Neural cell (in vitro differentiated cells): ENCODE data around the gene FAM168A. TPM values are rescaled to one million over a fixed set of nuclear protein-coding genes. Genes with fewer than 3 reads are reported as not detected.

Source experiments
- H2AFZ ChIP-seq: fragments of 200-600, 300-800 bp; sonication (generic), shearing (Covaris generic); 2 replicates; pipeline ENCODE4 v1.6.0; 2014; ENCODE audit warnings: low read depth, mild to moderate bottlenecking, antibody characterized with exemption, low read length, moderate library complexity
- H3F3A ChIP-seq: fragments of 200-600 bp; shearing (Covaris generic); 2 replicates; pipeline ENCODE4 v1.6.1; 2016; ENCODE audit warnings: mild to moderate bottlenecking, moderate library complexity, mixed read lengths, antibody characterized with exemption, low read length; ENCODE audit not compliant: insufficient read depth, poor library complexity, severe bottlenecking
- H3K27ac ChIP-seq: fragments of 200-600, 300-800 bp; sonication (generic), shearing (Covaris generic); 2 replicates; pipeline ENCODE4 v1.5.1; 2014; ENCODE audit warnings: mild to moderate bottlenecking, low read length, moderate library complexity
- H3K27me3 ChIP-seq: fragments of 300-800, 200-600 bp; sonication (generic), shearing (Covaris generic); 2 replicates; pipeline ENCODE4 v1.6.0; 2014; ENCODE audit warnings: mild to moderate bottlenecking, low read depth, low read length, moderate library complexity; ENCODE audit not compliant: insufficient read depth
- H3K36me3 ChIP-seq: fragments of 300-800, 200-600 bp; sonication (generic), shearing (Covaris generic); 2 replicates; pipeline ENCODE4 v1.5.1; 2014; ENCODE audit warnings: mild to moderate bottlenecking, antibody characterized with exemption, low read length, moderate library complexity; ENCODE audit not compliant: insufficient read depth
- H3K4me2 ChIP-seq: fragments of 300-800, 200-600 bp; sonication (generic), shearing (Covaris generic); 2 replicates; pipeline ENCODE4 v1.6.0; 2014; ENCODE audit warnings: mild to moderate bottlenecking, low read length
- H3K4me3 ChIP-seq: fragments of 300-800, 200-600 bp; sonication (generic), shearing (Covaris generic); 2 replicates; pipeline ENCODE4 v1.5.1; 2014; ENCODE audit warnings: mild to moderate bottlenecking, low read length, moderate library complexity
- H3K79me2 ChIP-seq: fragments of 200-600 bp; shearing (Covaris generic); replicated peaks from 2 replicates; pipeline ENCODE4 v1.6.0; 2014; ENCODE audit warnings: mild to moderate bottlenecking, low read length, moderate library complexity; ENCODE audit not compliant: insufficient read depth
- H3K9ac ChIP-seq: fragments of 300-800, 200-600 bp; sonication (generic), shearing (Covaris generic); 2 replicates; pipeline ENCODE4 v1.6.1; 2016; ENCODE audit warnings: mild to moderate bottlenecking, low read length, mixed read lengths
- H3K9me2 ChIP-seq: fragments of 200-600 bp; shearing (Covaris generic); 2 replicates; pipeline ENCODE4 v1.6.1; 2016; ENCODE audit warnings: mild to moderate bottlenecking, low read length, mixed read lengths; ENCODE audit not compliant: insufficient read depth
- H3K9me3 ChIP-seq: fragments of 200-600, 300-800 bp; sonication (generic), shearing (Covaris generic); 2 replicates; pipeline ENCODE4 v1.6.1; 2016; ENCODE audit warnings: mild to moderate bottlenecking, mixed run types, low read length, moderate library complexity, mixed read lengths
- H4K20me1 ChIP-seq: fragments of 200-600 bp; shearing (Covaris generic); 2 replicates; pipeline ENCODE4 v1.6.1; 2016; ENCODE audit warnings: mild to moderate bottlenecking, mixed run types; ENCODE audit not compliant: insufficient read depth
- EP300 ChIP-seq: fragments of 450-650 bp; conservative IDR thresholded peaks from 2 replicates; pipeline ENCODE4 v1.6.1; 2014; ENCODE audit warnings: antibody characterized with exemption, mild to moderate bottlenecking, moderate library complexity; ENCODE audit not compliant: poor library complexity, severe bottlenecking
- EZH2 ChIP-seq: fragments of 200-600, 300-800 bp; shearing (Covaris generic), sonication (generic); IDR thresholded peaks from 2 replicates; pipeline ENCODE4 v1.6.1; 2014; ENCODE audit warnings: antibody characterized with exemption, low read length, borderline replicate concordance, mild to moderate bottlenecking; ENCODE audit not compliant: insufficient read depth, poor library complexity, severe bottlenecking
- MXI1 ChIP-seq: fragments of 450-650 bp; conservative IDR thresholded peaks from 2 replicates; pipeline ENCODE4 v1.6.1; 2014; ENCODE audit warnings: antibody characterized with exemption, mild to moderate bottlenecking; ENCODE audit not compliant: poor library complexity, severe bottlenecking
- POLR2AphosphoS5 ChIP-seq: IDR thresholded peaks from 2 replicates; pipeline ENCODE4 v1.6.1; 2012
- RAD21 ChIP-seq: fragments of 450-650 bp; conservative IDR thresholded peaks from 2 replicates; pipeline ENCODE4 v1.6.1; 2014; ENCODE audit warnings: antibody characterized with exemption, mild to moderate bottlenecking, moderate library complexity
- SMC3 ChIP-seq: fragments of 450-650 bp; conservative IDR thresholded peaks from 2 replicates; pipeline ENCODE4 v1.6.1; 2014; ENCODE audit warnings: antibody characterized with exemption, mild to moderate bottlenecking, moderate library complexity; ENCODE audit not compliant: poor library complexity
- TAF1 ChIP-seq: IDR thresholded peaks from 2 replicates; pipeline ENCODE4 v1.6.1; 2012; ENCODE audit warnings: low read depth
- polyA plus RNA-seq: library from polyadenylated mRNA; depleted of rRNA; stranded (reverse); fragments of >200 nt; gene quantifications from 2 replicates; pipeline ENCODE4 v1.2.3, GENCODE V29; 2014
- TF ChIP-seq, protein P1 (sequence below): IDR thresholded peaks from 2 replicates; pipeline ENCODE4 v1.6.1; 2012; ENCODE audit warnings: borderline replicate concordance
- TF ChIP-seq, protein P2 (sequence below): fragments of 450-650 bp; IDR thresholded peaks from 2 replicates; pipeline ENCODE4 v1.5.1; 2014; ENCODE audit warnings: antibody characterized with exemption, mild to moderate bottlenecking, moderate library complexity; ENCODE audit not compliant: poor library complexity, severe bottlenecking

Gene FAM168A
- polyA plus RNA-seq, 1 donor from 2014 or later = 67.3 TPM

DNA sequence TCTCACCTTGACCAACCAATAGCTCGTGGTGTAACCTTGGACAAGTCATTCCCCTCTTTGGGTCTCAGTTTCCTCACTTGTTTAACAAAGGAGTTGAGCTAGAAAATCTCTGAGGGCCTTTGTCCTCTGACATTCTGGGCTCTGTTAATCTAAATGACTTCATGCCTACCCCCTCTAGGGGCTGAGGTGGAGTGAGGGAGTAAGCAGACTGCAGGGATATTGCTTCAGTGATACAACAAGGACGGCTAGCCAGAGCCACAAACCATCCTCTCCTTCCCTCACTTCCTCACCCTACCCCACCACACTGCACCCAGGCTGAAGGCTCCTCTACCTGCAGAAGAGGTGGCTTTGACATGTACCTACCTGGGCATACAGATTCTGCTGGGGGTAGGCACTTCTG, 186.9 kb downstream of the FAM168A start:
- Histone ChIP-seq H2AFZ (no peak overlapping the region), H3K79me2 (no peaks in the 10 kb centered on the region), H3K4me3 (no peak overlapping the region), H4K20me1 (no peaks in the 10 kb centered on the region), H3K4me2 (no peak overlapping the region), H3K9ac (no peak overlapping the region), H3F3A (no peaks in the 10 kb centered on the region), H3K36me3 (peaks cover 16% of the 10 kb centered on the region), H3K9me2 (no peaks in the 10 kb centered on the region), H3K27ac (no peak overlapping the region), H3K27me3 (no peaks in the 10 kb centered on the region), H3K9me3 (no peaks in the 10 kb centered on the region)
- TF ChIP-seq EZH2 (no peak), SMC3 (no peak), EP300 (no peak), MXI1 (no peak), POLR2AphosphoS5 (no peak), RAD21 (no peak), TAF1 (no peak)
- TF ChIP-seq, protein P1, sequence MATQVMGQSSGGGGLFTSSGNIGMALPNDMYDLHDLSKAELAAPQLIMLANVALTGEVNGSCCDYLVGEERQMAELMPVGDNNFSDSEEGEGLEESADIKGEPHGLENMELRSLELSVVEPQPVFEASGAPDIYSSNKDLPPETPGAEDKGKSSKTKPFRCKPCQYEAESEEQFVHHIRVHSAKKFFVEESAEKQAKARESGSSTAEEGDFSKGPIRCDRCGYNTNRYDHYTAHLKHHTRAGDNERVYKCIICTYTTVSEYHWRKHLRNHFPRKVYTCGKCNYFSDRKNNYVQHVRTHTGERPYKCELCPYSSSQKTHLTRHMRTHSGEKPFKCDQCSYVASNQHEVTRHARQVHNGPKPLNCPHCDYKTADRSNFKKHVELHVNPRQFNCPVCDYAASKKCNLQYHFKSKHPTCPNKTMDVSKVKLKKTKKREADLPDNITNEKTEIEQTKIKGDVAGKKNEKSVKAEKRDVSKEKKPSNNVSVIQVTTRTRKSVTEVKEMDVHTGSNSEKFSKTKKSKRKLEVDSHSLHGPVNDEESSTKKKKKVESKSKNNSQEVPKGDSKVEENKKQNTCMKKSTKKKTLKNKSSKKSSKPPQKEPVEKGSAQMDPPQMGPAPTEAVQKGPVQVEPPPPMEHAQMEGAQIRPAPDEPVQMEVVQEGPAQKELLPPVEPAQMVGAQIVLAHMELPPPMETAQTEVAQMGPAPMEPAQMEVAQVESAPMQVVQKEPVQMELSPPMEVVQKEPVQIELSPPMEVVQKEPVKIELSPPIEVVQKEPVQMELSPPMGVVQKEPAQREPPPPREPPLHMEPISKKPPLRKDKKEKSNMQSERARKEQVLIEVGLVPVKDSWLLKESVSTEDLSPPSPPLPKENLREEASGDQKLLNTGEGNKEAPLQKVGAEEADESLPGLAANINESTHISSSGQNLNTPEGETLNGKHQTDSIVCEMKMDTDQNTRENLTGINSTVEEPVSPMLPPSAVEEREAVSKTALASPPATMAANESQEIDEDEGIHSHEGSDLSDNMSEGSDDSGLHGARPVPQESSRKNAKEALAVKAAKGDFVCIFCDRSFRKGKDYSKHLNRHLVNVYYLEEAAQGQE = no peak
- TF ChIP-seq, protein P2, sequence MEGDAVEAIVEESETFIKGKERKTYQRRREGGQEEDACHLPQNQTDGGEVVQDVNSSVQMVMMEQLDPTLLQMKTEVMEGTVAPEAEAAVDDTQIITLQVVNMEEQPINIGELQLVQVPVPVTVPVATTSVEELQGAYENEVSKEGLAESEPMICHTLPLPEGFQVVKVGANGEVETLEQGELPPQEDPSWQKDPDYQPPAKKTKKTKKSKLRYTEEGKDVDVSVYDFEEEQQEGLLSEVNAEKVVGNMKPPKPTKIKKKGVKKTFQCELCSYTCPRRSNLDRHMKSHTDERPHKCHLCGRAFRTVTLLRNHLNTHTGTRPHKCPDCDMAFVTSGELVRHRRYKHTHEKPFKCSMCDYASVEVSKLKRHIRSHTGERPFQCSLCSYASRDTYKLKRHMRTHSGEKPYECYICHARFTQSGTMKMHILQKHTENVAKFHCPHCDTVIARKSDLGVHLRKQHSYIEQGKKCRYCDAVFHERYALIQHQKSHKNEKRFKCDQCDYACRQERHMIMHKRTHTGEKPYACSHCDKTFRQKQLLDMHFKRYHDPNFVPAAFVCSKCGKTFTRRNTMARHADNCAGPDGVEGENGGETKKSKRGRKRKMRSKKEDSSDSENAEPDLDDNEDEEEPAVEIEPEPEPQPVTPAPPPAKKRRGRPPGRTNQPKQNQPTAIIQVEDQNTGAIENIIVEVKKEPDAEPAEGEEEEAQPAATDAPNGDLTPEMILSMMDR = no peak

DNA sequence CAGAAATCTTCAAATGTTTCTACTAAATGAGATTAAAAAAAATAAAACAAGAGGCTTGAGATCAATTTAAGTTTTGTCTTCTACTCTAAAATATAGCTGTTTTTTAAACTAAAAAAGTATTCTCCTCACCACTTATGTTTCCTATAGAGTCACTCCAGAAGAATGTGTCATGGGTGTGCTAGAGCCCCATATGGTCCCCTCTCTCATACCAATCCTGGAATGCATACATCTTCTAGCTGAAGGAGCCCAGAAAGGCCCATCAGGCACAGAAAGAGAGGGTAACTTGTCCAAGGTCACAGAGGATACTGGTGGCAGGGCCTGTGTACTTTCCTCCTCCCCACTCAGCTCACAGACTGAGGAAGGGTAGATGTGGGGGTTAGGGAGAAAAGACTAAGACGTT, 187.3 kb downstream of the FAM168A start:
- Histone ChIP-seq H3K9ac (no peak overlapping the region), H3F3A (no peaks in the 10 kb centered on the region), H3K9me3 (no peaks in the 10 kb centered on the region), H3K4me3 (no peak overlapping the region), H4K20me1 (no peaks in the 10 kb centered on the region), H3K9me2 (no peaks in the 10 kb centered on the region), H2AFZ (no peak overlapping the region), H3K27me3 (no peaks in the 10 kb centered on the region), H3K27ac (no peak overlapping the region), H3K36me3 (peaks cover 16% of the 10 kb centered on the region), H3K4me2 (no peak overlapping the region), H3K79me2 (no peaks in the 10 kb centered on the region)
- TF ChIP-seq, protein P2 = no peak
